Colonic mucosa (tissue), 4 donors: ENCODE results near the gene NDUFA8. TPM values are rescaled to one million over a fixed set of nuclear protein-coding genes. Genes with fewer than 3 reads are reported as not detected.
A peak's percentile ranks its signal among the peaks of the same experiment; 100 is the strongest.

ENCODE experiments used
- DNase-seq: peaks from one replicate; pipeline ENCODE4 v3.0.0-alpha.2; 2020
- H3K27ac ChIP-seq: fragments of 200-600 bp; one replicate; pipeline ENCODE4 v1.8.0; 2021
- H3K27me3 ChIP-seq: fragments of 200-600 bp; one replicate; pipeline ENCODE4 v1.8.0; 2021
- H3K36me3 ChIP-seq: fragments of 200-600 bp; one replicate; pipeline ENCODE4 v1.8.0; 2021
- H3K4me1 ChIP-seq: fragments of 200-600 bp; one replicate; pipeline ENCODE4 v1.8.0; 2021; ENCODE audit warnings: mild to moderate bottlenecking
- H3K4me3 ChIP-seq: fragments of 200-600 bp; one replicate; pipeline ENCODE4 v1.8.0; 2021
- H3K9ac ChIP-seq, 2 donors: one replicate each; pipeline ENCODE4 v1.7.0; 2013; ENCODE audit warnings: control low read depth in 2 of 2, low read depth in 2 of 2, low read length in 2 of 2
- H3K9me3 ChIP-seq: fragments of 200-600 bp; one replicate; pipeline ENCODE4 v1.8.0; 2021
- intact Hi-C: fragments of 100-400 bp; cut with DNase I; formaldehyde crosslinking; loops from one replicate; pipeline ENCODE4 v1.14.1; 2022
- microRNA-seq: library from miRNA; unstranded; fragments of <30 nt; microRNA quantifications from one replicate; pipeline ENCODE4, GENCODE V29; 2019
- total RNA-seq, 2 donors: library from RNA; stranded (reverse); fragmentation: NEBNext Ultra II Directional in 1 of 2; extraction: Animal tissue kit (Norgen Biotek cat#: 25700) in 1 of 2; gene quantifications; one replicate each; pipeline ENCODE4 v1.2.1, GENCODE V29; 2021
- TF ChIP-seq, protein P1 (sequence below): fragments of 200-600 bp; IDR thresholded peaks from one replicate; pipeline ENCODE4 v1.8.0; 2022; ENCODE audit warnings: antibody characterized with exemption, mild to moderate bottlenecking
- donor health status: healthy.
- donor health status: DM: no; HTN: no; CAD: no.
- donor health status: DM: no; HTN: no; CAD: no.

NDUFA8 gene
- total RNA-seq, 2 donors from 2014 or later: 77.4 to 103 TPM

- Histone ChIP-seq H3K27me3 (no peaks in the 10 kb centered on the region), H3K4me3 (no peak overlapping the region), H3K9ac (no peak overlapping the region), H3K4me1 (no peaks in the 10 kb centered on the region), H3K36me3 (no peaks in the 10 kb centered on the region), H3K27ac (no peak overlapping the region), H3K9me3 (no peaks in the 10 kb centered on the region)
- intact Hi-C loops: loop anchor here (5.0 to 10.0 kb wide), 2 partner anchors 353 to 555 kb away; no protein-coding TSS in a partner anchor
- TF ChIP-seq, protein P1, sequence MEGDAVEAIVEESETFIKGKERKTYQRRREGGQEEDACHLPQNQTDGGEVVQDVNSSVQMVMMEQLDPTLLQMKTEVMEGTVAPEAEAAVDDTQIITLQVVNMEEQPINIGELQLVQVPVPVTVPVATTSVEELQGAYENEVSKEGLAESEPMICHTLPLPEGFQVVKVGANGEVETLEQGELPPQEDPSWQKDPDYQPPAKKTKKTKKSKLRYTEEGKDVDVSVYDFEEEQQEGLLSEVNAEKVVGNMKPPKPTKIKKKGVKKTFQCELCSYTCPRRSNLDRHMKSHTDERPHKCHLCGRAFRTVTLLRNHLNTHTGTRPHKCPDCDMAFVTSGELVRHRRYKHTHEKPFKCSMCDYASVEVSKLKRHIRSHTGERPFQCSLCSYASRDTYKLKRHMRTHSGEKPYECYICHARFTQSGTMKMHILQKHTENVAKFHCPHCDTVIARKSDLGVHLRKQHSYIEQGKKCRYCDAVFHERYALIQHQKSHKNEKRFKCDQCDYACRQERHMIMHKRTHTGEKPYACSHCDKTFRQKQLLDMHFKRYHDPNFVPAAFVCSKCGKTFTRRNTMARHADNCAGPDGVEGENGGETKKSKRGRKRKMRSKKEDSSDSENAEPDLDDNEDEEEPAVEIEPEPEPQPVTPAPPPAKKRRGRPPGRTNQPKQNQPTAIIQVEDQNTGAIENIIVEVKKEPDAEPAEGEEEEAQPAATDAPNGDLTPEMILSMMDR: peak; percentile 71
- DNase-seq: peak; percentile 90
These were observed 60.2 kb downstream of the NDUFA8 start for GRCh38 chr9:122099271-122099869.

DNA sequence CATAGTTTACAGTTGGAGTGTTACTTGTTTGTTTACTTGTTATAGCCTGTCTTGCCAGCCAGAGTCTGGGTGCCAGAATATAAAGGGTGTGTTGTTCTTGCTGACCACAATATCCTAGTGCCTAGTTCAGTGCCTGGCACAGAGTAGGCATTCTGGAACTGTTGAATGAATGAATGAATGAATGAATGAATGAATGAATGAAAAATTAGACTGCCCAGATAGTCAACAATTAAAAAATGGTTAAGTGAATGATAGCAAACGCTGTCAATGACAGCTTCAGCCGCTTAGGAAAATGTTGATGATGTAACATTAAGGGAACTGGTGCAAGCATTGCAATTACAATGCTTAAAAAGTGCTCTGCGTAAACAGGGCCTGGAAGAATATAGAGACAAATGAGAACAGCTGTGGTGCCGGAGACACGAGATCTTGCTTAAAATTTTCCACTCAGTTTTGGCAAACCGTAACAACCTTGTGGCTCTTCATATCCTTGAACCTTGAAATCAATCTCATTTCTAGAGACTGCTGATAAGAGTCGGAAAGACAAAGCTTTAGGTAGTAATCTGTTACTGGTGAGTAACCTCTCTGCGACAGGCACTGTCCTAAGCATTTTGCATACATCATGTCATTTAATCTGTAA is 61.8 kb downstream of the NDUFA8 start:
- no peaks in the 10 kb centered on the region for H3K4me1 ChIP-seq
- no peak overlapping the region for H3K27ac ChIP-seq
- H3K4me3 ChIP-seq: no peak overlapping the region
- TF ChIP-seq, protein P1: no peak
- intact Hi-C loops: loop anchor here (5.0 to 10.0 kb wide), 2 partner anchors 355 to 553 kb away; no protein-coding TSS in a partner anchor
- no peaks in the 10 kb centered on the region for H3K9me3 ChIP-seq
- H3K27me3 ChIP-seq: no peaks in the 10 kb centered on the region
- no peaks in the 10 kb centered on the region for H3K36me3 ChIP-seq
- DNase-seq: no peak
- H3K9ac ChIP-seq: no peak overlapping the region

DNA sequence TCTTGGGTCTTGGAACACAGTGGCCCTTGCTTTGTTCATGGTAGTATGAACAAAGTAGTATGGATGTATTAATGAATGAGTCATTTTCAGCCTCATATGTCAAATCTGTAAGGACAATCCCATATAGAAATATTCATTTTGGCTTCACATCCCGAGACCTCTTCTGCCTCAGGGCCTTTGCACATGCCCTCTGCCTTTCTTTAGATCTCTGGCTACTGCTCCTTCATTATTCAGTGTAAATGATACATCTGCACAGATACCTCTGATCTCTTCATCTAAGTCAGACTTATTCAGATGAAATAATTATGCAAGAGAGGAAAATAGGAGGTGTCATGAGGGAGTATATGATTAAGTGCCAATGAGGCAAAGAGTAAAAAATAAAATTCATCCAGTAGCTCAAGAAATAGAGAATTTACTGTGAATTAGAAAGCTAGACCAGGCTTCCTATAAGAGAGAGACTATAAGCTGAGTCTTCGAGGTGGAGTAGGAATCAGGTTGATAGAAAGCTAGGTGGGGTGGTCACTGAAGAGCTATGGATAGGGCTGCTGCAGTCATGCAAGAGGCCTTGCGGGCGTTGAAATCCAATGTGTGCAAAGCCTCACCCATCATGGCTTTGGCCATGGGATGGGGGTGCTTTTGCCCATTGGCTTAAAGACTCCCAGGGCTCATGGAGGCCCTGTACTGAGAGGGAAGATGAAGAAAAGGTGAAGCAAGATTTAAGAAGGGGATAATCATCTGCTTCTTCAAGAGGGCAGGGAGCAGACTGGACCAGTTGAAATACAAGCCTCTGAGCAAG is 62.8 kb downstream of the NDUFA8 start:
- no peak overlapping the region for H3K4me3 ChIP-seq
- no peaks in the 10 kb centered on the region for H3K9me3 ChIP-seq
- peaks cover 6% of the 10 kb centered on the region for H3K4me1 ChIP-seq
- intact Hi-C loops: loop anchor here (5.0 to 10.0 kb wide), 2 partner anchors 355 to 552 kb away; no protein-coding TSS in a partner anchor
- no peaks in the 10 kb centered on the region for H3K27me3 ChIP-seq
- DNase-seq: no peak
- H3K27ac ChIP-seq: no peak overlapping the region
- TF ChIP-seq, protein P1: no peak
- no peaks in the 10 kb centered on the region for H3K36me3 ChIP-seq
- H3K9ac ChIP-seq: no peak overlapping the region

GRCh38 chr9:122095010-122095767 is 64.4 kb downstream of the NDUFA8 start:
- DNase-seq: peak; percentile 56
- H3K9me3 ChIP-seq: no peaks in the 10 kb centered on the region
- no peaks in the 10 kb centered on the region for H3K36me3 ChIP-seq
- H3K27me3 ChIP-seq: no peaks in the 10 kb centered on the region
- H3K27ac ChIP-seq: no peak overlapping the region
- TF ChIP-seq, protein P1: peak; percentile 49
- no peak overlapping the region for H3K9ac ChIP-seq
- intact Hi-C loops: loop anchor here (5.0 to 10.0 kb wide), 2 partner anchors 357 to 550 kb away; no protein-coding TSS in a partner anchor
- no peak overlapping the region for H3K4me3 ChIP-seq
- H3K4me1 ChIP-seq: peaks cover 10% of the 10 kb centered on the region

Small RNAs within 50 kb of the gene (microRNA-seq; reads per million reads assigned to microRNA genes)
- not detected for gene MIR4478

Other genes starting within 250 kb of the NDUFA8 start
- gene TTLL11, start 66.5 kb downstream of the NDUFA8 start, total RNA-seq: 1 to 10 TPM; 5.1 to 5.5 TPM
- gene MORN5, start 129 bp upstream of the NDUFA8 start, total RNA-seq: 1 to 10 TPM in 1 of 2 donors, not detected in 1; 7.0 TPM
- gene LHX6, start 69.2 kb upstream of the NDUFA8 start, total RNA-seq: 1 to 10 TPM; 1.1 to 1.2 TPM
- 10 to 100 TPM; 21.5 TPM for gene RBM18, start 105.1 kb upstream of the NDUFA8 start, total RNA-seq
- 10 to 100 TPM; 53.3 to 70.8 TPM for gene MRRF, start 105.1 kb upstream of the NDUFA8 start, total RNA-seq
- 10 to 100 TPM in 1 of 2 donors, 1 to 10 TPM in 1; 6.2 to 26.7 TPM for gene PTGS1, start 211.2 kb upstream of the NDUFA8 start, total RNA-seq